NK-92 treated with Interleukin-12 subunit alpha and Interleukin-12 subunit beta, amount 100 ng/mL, for 24 hours (cell line): ENCODE results near the gene TOX3.

ENCODE experiments used
- DNase-seq: peaks from one replicate; lab custom pipeline; 2025; lab: John Stamatoyannopoulos, UW

TOX3 gene

DNA sequence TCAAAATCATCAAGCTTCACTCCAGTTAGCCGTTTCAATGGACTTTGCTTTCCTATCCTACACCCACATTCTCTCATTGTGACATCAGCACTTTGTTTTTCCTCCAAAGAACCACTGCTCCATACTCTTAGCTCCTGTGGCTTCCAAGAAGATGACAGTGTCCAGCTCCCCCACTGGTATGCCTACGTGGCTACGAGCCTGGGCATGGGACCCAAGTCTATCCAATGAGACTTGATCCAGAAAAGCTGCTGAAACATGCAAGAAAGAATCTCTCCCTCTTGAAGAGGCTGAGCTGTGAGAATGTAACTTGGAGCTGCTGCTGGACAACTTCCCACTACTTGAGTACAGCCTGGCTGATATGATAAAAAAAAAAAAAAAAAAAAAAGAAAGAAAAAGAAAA lies 9.4 kb downstream of the TOX3 start:
- no peak for DNase-seq

DNA sequence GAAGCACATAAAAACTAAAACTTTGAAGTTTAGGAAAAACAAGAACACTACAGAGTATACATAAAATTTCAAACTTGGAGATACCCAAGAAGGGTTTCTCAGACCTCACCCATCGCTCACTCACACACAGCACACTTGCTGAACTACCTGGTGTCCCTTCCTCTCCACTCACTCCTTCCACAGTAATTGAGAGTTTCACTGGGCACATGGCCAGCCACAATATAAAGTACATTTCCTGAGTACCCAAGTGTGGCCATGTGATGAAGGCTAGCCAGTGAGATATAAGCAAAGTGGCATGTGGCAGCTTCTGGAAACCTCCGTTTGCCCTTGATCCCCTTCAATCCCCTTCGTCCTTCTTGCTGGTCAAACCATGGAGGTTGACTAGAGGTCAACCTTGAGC lies 11.9 kb downstream of the TOX3 start:
- DNase-seq, result no peak

DNA sequence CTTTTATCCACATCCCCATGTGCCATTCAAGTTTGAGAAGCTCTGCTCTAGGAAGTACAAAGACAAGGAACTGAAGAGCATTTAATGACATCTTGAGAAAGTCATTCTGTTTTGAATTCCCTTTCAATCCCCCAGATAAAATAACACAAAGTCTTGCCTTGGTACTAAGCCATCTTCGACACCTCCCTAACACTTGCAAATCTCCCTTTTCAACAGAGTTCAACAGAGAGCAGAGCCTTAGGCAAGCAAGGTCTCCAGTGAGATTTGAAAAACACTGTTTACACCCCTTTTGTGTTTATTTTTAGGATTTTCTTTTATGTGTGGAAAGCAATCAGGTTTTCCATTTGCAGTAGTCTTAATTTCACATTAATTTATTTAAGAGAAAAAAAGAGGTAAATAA lies 13.6 kb downstream of the TOX3 start:
- no peak for DNase-seq

DNA sequence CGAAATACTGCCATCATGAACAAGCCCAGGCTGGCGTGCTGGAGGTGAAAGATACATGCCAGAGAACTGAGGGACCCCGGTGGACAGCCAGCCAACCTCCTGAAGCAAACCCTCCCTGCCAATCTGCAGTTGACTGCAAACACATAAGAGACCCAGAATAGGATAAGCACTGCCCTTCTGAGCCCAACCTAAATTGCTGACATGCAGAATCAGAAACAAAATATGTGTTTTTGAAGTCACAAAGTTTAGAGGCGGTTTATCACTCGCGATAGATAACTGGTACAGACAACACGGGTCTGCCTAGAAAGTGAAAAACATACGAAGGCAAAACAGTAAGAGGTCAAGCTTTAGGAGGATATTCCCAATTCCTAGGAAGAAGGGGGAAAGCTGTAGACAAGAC lies 14.6 kb downstream of the TOX3 start:
- DNase-seq, result no peak

DNA sequence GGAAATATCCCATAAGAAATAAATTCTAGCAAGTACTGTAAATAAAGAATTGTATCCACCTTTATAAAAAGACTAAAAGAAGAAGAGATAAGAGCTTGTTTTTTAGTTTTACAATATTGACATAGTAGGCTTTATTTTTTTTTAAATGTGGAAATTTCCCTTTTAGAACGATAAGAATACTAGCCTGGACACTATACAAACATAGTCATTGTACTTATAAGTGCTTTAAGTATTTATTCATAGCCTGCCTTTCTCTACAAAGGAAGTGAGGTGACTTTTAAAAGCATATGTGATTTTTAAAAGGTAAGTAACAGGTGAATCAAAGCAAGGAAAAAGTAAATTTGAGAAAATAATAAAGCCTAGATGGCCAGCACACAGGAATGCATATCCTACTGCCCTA lies 17.7 kb downstream of the TOX3 start:
- no peak for DNase-seq

DNA sequence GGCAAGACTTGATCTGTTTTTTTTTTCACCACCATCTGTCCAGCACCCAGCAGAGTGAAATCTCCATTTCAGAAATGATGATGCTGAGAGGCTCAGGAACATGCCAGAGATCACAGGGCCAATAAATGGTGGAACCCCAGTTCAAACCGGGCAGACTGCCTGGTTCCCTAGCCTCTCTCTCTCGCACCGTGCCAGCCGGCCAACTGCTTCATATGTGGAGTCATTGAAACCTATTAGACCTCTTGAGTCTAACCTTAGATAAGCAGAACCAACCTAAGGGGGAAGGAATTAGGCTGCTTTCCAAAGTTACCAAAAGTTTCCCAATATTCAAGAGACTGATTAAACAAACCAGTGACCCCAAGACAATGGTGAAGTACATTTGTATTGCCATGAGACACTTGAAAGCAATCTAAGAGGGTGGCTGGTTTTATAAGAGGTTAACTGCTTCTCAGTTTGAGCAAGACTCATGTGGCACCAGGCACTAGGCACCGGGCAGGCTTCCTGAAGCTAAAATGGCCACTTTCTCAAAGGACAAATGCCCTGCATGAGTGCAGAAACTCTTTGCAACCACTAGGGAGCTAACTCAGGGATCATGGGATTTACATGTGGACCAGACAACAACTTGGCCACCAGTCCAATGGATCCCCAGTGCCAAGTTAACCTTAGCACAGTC lies 18.4 kb downstream of the TOX3 start:
- no peak for DNase-seq

DNA sequence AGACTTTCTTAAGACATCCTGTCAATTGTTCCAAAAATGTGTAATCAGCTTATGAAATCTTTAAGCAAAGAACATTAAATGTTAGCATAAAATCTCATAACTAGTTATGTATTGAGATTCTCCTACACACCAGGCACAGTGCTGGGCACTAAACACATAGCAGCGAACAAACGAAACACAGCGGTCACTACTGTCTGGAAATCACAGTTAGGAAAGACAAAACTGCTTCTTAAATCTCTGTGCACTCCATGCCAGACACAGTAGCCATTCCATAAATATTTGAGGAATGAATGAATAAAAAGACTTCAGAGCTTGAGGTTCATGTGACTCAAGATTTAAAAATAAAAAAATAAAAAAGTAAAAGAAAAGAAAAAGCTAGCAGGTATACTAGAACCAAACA lies 20.1 kb downstream of the TOX3 start:
- no peak for DNase-seq

DNA sequence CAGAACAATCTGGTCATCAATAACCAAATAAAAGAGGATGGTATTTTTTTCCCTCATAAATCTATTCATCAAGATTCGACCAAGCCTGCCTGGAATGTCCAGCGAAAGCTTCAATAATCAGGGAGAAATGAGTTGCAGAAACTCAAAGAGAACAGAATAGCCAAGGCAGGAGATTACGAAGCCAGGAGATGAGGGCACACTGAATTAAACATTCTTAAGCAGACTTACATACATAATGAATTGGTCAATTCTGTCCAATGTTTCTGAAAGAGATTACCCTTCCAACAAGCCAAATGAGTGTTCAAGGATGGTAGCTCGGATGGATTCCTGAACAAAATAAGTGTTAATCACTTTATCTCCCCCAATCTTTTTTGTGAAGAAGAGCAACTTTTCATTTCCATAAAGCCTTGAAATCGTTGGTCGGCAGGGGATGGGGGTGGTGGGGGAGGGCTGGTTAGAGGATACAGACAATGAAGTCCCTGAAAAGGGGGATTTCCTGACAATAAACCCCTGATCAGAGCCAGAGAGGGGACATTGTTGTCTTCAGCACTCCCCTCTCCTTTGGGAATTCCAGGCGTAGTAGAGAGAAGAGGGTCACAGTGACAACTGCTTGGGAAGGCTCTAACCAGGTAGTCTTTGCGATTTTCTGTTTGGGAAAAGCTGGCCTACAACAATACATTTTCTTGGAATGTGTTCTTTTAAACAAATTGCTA lies 20.7 kb downstream of the TOX3 start:
- no peak for DNase-seq

DNA sequence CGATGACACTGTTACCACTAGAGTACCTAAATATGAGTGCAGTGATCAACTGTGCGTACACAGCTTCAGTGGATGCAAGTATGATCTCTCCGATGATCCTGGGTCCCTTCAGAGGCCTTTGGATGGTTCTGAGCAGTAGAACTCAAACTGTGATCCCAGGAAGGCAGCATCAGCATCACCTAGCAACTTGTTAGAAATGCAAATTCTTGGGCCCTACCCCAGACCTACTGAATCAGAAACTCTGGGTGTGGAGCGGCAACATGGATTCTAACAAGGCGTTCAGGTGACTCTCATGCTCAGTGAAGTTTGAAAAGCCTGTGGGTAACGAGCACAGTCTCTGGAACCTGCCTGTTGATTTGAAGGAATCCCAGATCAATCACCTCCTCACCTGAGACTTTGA lies 25.4 kb downstream of the TOX3 start:
- DNase-seq, result no peak

DNA sequence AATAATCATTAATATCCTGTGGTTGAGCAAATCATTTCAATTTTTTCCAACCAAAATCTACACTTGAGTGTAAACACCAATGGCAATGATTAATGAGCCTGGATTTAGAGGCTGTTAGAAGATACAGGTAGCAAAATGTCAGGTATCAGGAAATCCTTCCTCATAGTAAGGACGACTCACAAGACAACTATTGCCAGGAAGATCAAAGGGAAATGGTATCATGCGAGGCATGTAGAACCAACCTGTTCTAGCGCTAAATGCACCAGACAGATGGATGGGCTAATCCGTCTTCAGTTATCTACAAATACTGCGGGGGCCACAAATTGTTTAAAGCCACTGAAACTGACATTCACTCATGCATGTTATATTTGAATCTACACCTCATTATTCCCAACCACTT lies 28.1 kb downstream of the TOX3 start:
- DNase-seq, result no peak

DNA sequence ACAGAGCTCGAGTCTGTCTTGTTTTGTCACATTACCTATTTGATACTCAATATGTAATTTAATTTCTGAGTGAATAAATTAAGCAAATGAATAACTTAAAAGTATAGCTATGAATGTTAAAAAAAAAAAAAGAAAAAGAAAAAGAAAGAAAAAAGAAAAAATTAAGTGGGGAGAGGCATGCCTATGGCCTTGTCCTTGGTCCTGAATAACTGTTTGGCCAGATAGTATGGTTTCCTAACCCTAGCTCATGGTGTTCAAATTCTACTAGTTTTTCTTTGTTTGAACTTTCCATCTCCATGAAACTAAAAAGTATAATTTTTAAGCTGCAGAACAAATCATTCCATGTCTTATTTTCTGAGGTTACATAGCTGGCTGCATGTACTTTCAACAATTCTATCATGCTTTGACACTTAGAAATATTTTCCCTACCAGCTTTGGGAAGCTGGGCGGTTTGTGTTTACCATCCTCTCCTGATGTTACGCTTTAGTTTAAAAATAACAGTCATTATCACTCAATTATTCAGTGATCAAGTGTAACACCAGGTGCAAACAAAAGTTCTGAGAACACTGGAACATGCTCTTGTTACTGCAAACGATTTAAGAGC lies 31.8 kb downstream of the TOX3 start:
- DNase-seq, result no peak

DNA sequence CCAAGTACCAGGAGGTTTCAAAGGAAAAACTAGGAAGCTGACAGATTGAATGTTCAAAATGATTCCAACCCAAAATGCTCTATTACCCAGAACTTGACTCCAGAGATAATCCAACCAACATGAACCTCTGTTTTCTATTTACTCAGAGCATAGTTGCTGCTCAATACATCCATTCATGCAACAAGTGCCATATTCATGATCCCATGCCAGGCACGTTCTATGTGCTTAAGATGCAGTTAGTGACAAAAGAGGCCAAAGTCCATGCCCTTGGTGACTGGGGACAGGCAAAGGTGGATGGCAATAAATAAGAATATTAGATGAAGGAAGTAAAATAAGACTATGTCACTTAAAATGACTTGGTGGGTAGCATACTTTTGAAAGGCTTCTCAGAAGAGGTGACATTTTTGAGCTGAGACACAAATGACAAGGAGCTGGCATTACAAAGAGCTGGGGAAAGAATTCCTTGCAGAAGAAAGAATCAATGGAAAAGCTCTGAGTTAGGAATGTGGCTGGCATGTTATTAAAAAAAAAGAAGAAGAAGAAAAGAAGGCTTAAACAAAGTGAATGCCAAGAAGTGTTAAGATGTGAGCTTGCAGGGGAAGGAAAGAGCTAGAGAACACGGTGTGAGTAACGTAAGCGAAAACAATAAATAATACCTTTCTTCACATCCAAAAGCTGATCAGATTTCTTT lies 34.5 kb downstream of the TOX3 start:
- DNase-seq, result no peak

DNA sequence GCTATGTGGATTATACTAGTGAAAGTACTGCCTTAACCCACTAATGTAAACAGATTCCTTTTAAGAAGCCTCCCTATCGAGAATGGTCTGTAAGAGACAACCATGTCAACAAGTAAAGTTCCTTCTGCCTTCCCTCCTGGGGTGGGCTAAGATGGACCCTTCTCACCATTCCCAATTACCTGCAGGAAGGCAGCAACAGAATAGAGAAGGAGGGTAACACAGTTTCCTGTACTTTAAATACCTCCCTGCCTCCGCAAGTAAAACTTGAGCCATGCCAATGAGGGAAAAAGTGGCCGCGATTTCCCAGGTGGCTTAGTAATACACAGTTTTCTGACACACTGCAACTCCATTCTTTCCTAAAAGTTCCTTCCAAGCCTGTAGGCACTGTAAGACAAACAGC lies 45.2 kb downstream of the TOX3 start:
- no peak for DNase-seq

DNA sequence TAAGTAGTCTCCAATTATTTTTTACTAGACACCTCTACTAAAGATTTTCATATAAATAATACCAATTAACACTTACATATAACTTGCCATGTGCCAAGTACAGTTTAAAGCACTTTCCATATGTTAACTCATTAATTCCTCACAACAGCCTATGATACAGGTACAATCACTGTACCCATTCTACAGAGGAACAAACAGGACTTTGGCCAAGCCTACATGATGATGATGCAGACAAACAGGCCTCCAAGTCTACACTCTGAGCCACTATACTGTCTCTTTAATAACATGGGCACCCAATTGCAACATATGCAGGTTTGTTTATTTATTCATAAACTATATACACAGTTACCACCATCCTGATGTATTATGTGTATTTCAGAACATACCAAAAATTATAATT lies 46.0 kb downstream of the TOX3 start:
- DNase-seq, result no peak

DNA sequence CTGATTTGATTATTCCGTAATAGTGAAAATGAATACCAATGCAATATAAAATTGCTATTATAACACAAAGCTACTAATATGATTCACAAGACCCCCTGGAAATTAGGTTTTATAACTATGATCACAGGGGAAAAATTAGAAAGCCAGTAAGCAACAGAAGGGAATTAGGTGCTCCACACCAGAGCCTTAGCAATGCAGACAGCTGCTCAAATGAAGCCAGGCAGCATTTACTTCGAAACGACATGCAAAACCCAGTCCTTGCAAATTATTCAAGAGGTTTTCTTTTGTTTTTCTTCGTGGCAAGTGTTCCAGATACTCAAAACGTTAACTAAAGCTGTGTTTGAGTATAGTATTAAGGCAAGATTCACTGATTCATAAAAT lies 47.9 kb downstream of the TOX3 start:
- no peak for DNase-seq

DNA sequence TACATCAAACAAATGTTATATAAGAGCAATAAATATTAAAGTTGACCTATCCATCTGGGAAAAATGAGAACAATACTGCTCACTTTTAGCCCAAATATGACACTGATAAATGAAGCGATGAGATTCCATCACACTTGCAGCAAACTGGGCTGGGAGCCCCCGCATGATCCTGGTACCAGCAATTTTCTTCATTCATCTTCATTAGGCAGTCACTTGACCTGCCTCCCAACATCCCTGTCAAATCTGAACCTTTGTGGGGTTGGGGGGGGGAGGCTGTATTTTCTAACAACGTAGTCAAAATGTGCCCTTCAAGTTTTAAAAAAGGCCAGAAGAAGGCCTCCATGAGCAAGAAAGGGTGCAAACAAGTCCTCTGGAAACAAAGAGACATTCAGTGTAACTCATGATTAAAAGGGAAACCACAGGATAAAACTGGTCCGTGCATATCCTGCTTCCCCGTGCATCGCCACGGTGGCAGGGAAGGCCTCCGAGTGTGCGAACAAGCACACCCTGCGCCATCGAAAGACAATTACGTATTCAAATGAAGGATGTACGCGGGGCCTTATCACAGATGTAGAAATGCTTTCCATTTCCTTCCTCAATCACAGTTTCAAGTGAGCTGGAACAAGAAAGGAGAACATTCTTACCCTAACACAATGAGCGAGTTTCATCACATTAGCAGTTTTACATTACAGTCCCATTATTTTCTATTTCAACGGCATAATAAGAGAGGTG lies 48.4 kb downstream of the TOX3 start:
- no peak for DNase-seq

DNA sequence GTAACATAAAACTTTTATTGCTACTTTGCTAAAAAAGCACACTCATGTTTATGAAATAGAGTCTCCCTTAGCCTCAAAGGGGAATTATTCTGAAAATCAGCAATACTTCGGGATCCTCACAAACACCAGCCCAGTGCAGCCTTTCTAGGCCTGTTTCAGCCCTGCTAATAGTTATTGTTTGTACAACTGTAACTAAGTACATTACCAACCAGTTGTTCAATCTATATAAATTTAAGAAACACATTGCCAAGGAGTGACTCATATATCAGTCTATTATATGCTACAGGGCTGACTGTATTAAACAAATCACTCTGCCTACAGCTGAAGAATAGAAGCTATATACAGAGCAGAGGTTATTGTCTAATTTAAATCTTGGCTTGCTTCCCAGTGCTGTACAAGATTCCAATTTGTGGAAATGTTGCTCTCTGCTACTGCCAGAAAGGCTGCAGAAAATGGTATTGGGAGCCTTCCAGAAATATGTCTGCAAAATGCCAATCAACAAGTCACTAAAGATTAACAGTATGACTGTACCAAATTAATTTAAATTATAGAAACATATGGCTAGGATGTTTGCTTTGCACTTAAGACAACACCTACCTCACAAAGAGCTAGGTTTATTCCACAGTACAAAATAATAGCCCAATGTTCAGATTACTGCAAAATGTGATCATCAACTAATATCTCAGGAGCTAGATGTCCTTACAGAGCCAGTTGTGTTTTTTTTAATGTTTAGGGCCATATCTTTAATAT lies 49.7 kb downstream of the TOX3 start:
- no peak for DNase-seq

DNA sequence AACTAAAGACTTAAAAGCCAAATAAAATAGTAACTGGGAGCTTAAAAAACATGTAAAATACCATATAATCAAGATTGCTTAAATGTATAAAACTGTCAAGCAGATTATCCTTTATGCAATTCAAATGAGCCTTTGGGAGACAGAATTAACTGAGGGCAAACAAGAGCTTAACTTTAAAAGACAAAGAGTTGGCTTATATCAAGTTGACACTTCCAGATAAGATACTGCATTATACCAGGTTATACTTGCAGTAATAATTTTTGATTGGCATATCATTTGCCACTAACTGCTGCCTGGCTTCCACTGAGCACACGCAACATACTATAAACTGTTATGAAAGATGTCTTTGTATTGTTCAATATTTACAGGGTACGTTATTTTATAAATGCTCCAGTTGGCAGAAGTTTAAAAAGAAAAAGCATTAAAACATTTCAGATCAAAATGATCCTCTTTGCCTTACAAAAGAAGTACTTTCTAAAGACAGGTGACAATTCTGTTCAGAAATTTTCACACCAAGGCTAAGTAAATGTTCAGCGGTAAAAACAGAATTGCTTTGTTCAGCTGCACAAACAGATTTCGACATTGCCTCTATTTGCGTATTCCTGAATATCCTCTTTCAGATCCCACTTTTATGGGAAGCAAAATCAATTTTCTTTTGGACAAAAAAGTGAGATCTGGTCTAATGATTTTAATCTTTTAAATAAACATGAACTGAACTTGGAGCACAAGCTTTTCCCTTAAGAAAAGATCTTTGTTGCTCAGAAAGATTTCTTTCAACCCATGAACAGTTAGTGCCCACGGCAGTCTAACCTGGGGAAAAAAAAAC lies 50.7 kb downstream of the TOX3 start:
- no peak for DNase-seq

DNA sequence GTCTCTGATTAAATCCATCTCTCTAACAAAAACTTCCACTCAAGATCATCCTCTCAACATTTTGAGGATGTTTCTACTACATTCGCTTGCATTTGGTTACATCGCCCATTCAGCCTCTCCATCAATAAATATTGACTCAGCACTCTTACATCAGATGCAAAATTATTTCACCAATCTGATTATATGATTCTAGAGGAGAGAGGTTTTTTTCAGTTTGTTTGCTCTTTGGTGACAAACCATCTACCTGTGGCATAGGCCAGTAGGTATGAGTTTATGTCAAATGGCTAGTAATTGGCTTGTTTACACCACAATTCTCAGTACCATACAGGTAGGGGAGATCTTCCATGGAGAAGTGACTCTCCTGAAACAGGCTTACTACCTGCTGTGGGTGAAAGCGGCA lies 52.3 kb downstream of the TOX3 start:
- no peak for DNase-seq

DNA sequence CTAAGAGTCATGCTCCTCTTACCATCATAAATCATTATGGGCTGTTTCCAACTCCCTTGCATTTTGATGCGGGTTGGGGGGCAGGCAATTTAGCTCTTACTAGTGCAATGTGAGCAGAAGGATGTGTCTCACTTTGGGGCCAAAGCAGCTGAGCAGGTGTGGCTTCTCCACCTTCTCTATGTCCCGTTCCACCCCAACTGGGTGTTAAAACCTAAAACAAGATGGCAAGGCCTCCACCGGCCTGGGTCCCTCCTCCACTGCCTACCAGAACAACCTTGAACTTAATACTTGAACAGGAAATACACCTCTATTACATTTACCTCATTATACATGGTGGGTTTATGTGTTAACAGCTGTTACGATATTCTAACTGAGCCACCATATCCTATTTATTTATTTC lies 52.8 kb downstream of the TOX3 start:
- no peak for DNase-seq
